Kidney (tissue), 14 donors: ENCODE results near the gene ECE1. TPM values are rescaled to one million over a fixed set of nuclear protein-coding genes. Genes with fewer than 3 reads are reported as not detected.
"Not testable (repeated sequence)": the region's sequence is repeated elsewhere in the genome, so short reads cannot be mapped to it uniquely, and the experiment has no call there.

Source experiments
- DNase-seq, 5 donors: peaks; one replicate each; pipeline ENCODE4 v3.0.0-alpha.2; 2013 to 2020
- FAIRE-seq: peaks from 2 replicates; lab custom pipeline; 2012; peaks lifted over from hg19 to GRCh38; lab: Jason Lieb, UNC
- H3K27ac ChIP-seq, 2 donors: one replicate each; pipeline ENCODE4 v1.7.0; 2013; ENCODE audit warnings: low read depth in 2 of 2, low read length in 2 of 2, inconsistent platforms in 1 of 2
- H3K27me3 ChIP-seq: one replicate; pipeline ENCODE4 v1.7.1; 2013; ENCODE audit warnings: low read length, inconsistent platforms; ENCODE audit not compliant: control insufficient read depth, insufficient read depth
- H3K36me3 ChIP-seq, 3 donors: one replicate each; pipeline versions ENCODE4 v1.7.0 to v1.7.1; 2013; ENCODE audit warnings: low read length in 3 of 3, control low read depth in 1 of 3, inconsistent platforms in 1 of 3; ENCODE audit not compliant: insufficient read depth in 3 of 3, control insufficient read depth in 2 of 3
- H3K4me1 ChIP-seq, 3 donors: one replicate each; pipeline versions ENCODE4 v1.7.0 to v1.7.1; 2013; ENCODE audit warnings: low read length in 3 of 3, inconsistent platforms in 1 of 3, low read depth in 1 of 3; ENCODE audit not compliant: control insufficient read depth in 2 of 3, insufficient read depth in 2 of 3
- H3K4me3 ChIP-seq, 3 donors: one replicate each; pipeline versions ENCODE4 v1.7.0 to v1.8.1; 2013; ENCODE audit warnings: low read length in 3 of 3, control low read depth in 1 of 3, inconsistent platforms in 1 of 3
- H3K9ac ChIP-seq, 3 donors: one replicate each; pipeline versions ENCODE4 v1.7.0 to v1.7.1; 2013; ENCODE audit warnings: low read length in 3 of 3, control low read depth in 1 of 3, inconsistent platforms in 1 of 3
- H3K9me3 ChIP-seq, 3 donors: one replicate each; pipeline versions ENCODE4 v1.7.0 to v1.7.1; 2013; ENCODE audit warnings: low read length in 3 of 3, control low read depth in 1 of 3, inconsistent platforms in 1 of 3; ENCODE audit not compliant: control insufficient read depth in 2 of 3, insufficient read depth in 1 of 3
- CTCF ChIP-seq: IDR thresholded peaks from 3 replicates; pipeline ENCODE4 v1.5.1; 2012; ENCODE audit warnings: mild to moderate bottlenecking, moderate library complexity, borderline replicate concordance; ENCODE audit not compliant: insufficient read depth; ENCODE audit errors: extremely low read depth
- intact Hi-C: fragments of 100-400 bp; cut with DNase I; formaldehyde crosslinking; loops from one replicate; pipeline ENCODE4 v1.11.1; 2022
- polyA plus RNA-seq: library from polyadenylated mRNA; stranded (reverse); fragments of 350-450 nt; fragmentation: Illumina TruSeq; extraction: RNeasy Lipid Tissue Mini Kit (QIAGEN cat#74804); gene quantifications from one replicate; pipeline ENCODE4 v1.2.3, GENCODE V29; 2014; ENCODE audit warnings: low read depth, low replicate concordance; ENCODE audit not compliant: insufficient read depth
- total RNA-seq: library from RNA; stranded (reverse); fragmentation: NEBNext Ultra II Directional; extraction: Animal tissue kit (Norgen Biotek cat#: 25700); gene quantifications from one replicate; pipeline ENCODE4 v1.2.1, GENCODE V29; 2021
- donor health status: control.
- donor health status: control.
- donor health status: control.
- donor health status: control.
- donor health status: control.
- donor health status: DM: yes; HTN: yes; CAD: no.
- donor health status: Normal renal cell carcinoma (clear cell type).

Gene ECE1
- total and polyA plus RNA-seq, 2 donors from 2014 or later, result 30.8 to 128 TPM

GRCh38 chr1:21217812-21218596, 72.3 kb downstream of the ECE1 start:
- no peak for FAIRE-seq
- no peaks in the 10 kb centered on the region for H3K9me3 ChIP-seq
- DNase-seq, result peak in 2 of 5 donors; percentile 41 to 75
- H3K4me3 ChIP-seq, result no peak overlapping the region
- H3K9ac ChIP-seq, result no peak overlapping the region
- H3K4me1 ChIP-seq, result no peaks in the 10 kb centered on the region
- TF ChIP-seq CTCF, result peak; percentile 23
- no peaks in the 10 kb centered on the region for H3K27me3 ChIP-seq
- no peak overlapping the region for H3K27ac ChIP-seq
- intact Hi-C loops, result no loop called here
- H3K36me3 ChIP-seq, result peaks cover 0 to 7% (median 4%) of the 10 kb centered on the region in 3 donors

- Histone ChIP-seq H3K9ac (no peak overlapping the region), H3K27ac (no peak overlapping the region), H3K4me3 (no peak overlapping the region), H3K4me1 (no peaks in the 10 kb centered on the region), H3K36me3 (peaks cover 0 to 7% (median 4%) of the 10 kb centered on the region in 3 donors), H3K9me3 (no peaks in the 10 kb centered on the region), H3K27me3 (no peaks in the 10 kb centered on the region)
- intact Hi-C loops, result no loop called here
- peak in 3 of 5 donors; percentile 39 to 73 (median 52) for DNase-seq
- peak; percentile 62 for TF ChIP-seq CTCF
- no peak for FAIRE-seq
Observed at GRCh38 chr1:21216835-21217811, 73.1 kb downstream of the ECE1 start.

GRCh38 chr1:21212126-21212525, 78.1 kb downstream of the ECE1 start:
- no peak for DNase-seq
- H3K36me3 ChIP-seq, result no peaks in the 10 kb centered on the region
- H3K27ac ChIP-seq, result no peak overlapping the region
- no peak overlapping the region for H3K9ac ChIP-seq
- H3K27me3 ChIP-seq, result no peaks in the 10 kb centered on the region
- no peak for TF ChIP-seq CTCF
- FAIRE-seq, result no peak
- H3K4me3 ChIP-seq, result no peak overlapping the region
- H3K4me1 ChIP-seq, result no peaks in the 10 kb centered on the region
- intact Hi-C loops, result no loop called here
- H3K9me3 ChIP-seq, result no peaks in the 10 kb centered on the region

- DNase-seq, H3K36me3 ChIP-seq, H3K4me1 ChIP-seq, H3K4me3 ChIP-seq, FAIRE-seq, H3K9ac ChIP-seq, H3K27me3 ChIP-seq, H3K9me3 ChIP-seq, intact Hi-C loops, H3K27ac ChIP-seq: not testable (repeated sequence)
Observed at GRCh38 chr1:21208137-21208700, 82.0 kb downstream of the ECE1 start.
